C1 segment of cervical spinal cord (tissue), 14 donors: ENCODE measurements around the gene NPBWR2.
"Not testable (repeated sequence)": the region's sequence is repeated elsewhere in the genome, so short reads cannot be mapped to it uniquely, and the experiment has no call there.

Source experiments
- DNase-seq, 14 donors: peaks; one replicate each; lab custom pipeline; 2025; lab: John Stamatoyannopoulos, UW

Gene NPBWR2

DNA sequence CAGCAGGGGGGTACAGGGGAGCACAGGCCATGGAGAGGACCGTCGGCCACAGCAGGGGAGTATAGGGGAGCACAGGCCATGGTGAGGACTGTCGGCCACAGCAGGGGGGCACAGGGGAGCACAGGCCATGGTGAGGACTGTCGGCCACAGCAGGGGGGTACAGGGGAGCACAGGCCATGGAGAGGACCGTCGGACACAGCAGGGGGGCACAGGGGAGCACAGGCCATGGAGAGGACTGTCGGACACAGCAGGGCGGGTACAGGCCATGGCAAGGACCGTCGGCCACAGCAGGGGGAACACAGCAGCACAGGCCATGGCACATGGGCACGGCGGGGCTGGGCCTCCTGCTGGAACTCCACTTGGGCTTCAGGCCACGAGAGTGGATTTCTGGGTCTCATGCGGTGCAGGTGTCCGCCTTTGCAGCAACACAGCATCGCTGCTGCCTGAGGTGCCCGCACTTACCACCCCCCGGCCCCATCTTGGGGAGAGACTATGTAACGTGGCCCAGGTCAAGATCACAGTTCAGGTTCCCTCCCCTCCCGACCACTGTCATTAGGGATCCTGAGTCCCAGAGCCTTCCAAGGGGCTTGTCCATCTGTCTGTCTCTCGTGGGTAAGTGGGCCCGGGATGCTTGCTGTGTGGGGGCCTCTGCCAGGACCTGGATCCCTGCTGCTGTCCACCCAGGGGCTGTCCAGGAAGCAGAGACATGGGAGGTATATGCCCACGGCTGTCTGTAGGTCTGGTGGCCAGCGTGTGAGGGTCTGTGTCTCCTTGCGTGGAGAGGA is 2.5 kb downstream of the NPBWR2 start:
- no peak for DNase-seq

- DNase-seq: no peak
Measured at GRCh38 chr20:64103871-64104666, 3.3 kb downstream of the NPBWR2 start.

DNA sequence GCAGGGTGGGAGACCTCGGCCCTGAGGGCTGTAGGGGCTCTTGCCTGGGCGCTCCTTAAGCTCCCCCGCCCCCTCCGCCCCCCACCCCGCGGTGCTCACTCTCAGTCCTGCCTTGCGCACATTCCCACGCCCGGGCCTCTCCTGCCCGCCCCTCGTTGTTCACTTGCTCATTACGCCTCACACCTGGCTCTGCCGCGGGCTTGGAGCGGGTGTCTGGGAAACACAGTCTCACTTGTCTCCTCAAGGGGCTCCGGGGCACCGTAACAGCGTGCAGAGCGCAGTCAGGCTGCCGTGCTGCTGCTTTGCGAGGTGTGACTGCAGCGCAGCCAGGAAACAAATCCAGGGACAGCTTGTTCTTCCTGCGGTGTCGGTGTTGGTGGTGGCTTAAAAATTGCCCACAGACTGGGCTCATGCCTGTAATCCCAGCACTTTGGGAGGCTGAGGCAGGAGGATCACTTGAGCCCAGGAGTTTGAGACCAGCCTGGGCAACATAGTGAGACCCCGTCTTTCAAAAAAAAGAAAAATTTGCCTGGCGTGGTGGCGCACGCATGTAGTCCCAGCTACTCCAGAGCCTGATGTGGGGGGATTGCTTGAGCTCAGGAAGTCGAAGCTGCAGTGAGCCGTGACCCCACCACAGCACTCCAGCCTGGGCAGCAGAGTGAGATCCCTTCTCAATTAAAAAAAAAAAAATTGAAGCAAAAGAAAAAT is 4.6 kb downstream of the NPBWR2 start:
- peak in 1 of 14 donors; percentile 78 for DNase-seq

GRCh38 chr20:64101731-64102621 is 5.4 kb downstream of the NPBWR2 start:
- peak in 2 of 14 donors; percentile 11 to 24 for DNase-seq

GRCh38 chr20:64100946-64101688 is 6.2 kb downstream of the NPBWR2 start:
- DNase-seq: no peak

DNA sequence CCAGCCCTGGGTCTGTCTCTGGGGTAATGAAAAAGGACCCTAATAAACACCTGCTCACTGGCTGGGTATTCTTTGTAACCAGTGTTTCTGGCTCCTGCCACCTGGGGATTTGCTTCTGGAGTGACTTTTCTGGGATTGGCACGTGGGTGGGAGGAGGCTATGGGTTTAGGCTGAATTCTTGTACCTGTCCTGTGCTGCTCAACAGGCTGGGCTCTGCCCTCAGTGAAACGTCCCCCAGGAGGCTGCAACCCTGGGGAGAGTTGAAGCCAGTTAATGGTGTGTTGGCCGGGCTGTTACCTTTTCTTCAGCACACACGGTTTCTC is 6.8 kb downstream of the NPBWR2 start:
- DNase-seq: no peak

DNA sequence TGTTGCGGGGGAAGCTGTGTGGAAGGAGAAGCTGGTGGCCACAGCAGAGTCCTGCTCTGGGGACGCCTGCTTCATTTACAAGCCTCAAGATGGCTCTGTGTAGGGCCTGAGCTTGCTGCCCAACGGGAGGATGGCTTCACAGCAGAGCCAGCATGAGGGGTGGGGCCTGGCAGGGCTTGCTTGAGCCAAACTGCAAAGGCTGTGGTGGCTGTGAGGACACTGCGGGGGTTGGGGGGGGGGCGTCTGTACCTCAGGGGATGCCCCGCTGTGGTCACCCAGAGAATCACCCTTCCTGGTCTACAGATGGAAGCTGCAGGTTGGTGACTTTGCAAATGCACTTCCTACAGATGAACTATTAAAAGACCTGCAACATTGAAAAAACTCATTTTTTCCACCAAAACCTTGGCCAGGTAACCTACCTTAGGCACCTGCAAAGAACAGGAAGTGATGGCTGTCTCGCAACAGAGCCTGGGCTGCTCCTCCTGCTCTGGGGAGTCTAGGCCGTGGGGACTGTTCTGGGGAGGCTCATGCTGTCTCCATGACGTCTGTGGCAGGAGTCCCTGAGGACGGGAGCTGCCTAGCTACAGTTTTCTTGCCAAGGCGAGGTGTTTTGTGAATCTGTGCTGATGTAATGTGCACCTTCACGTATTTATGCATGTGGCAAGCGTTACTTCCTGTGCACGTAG is 7.3 kb downstream of the NPBWR2 start:
- no peak for DNase-seq

- DNase-seq: no peak
Measured at GRCh38 chr20:64099086-64099786, 8.1 kb downstream of the NPBWR2 start.

GRCh38 chr20:64098471-64099013 is 8.8 kb downstream of the NPBWR2 start:
- no peak for DNase-seq

DNA sequence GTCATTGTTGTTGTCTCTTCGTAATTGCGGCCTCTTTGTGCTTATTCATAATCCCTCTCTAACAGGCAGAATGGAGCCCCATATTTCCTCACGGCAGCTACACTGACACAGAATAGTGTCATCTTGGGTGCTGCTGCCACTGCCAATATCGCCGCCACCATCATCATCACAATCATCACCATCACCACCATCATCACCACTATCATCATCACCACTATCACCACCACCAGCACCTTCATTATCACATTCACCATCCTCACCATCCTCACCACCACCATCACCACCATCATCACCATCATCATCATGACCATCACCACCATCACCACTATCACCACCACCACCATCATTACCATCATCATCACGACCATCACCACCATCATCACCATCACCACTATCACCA is 10.8 kb downstream of the NPBWR2 start:
- DNase-seq: no peak

DNA sequence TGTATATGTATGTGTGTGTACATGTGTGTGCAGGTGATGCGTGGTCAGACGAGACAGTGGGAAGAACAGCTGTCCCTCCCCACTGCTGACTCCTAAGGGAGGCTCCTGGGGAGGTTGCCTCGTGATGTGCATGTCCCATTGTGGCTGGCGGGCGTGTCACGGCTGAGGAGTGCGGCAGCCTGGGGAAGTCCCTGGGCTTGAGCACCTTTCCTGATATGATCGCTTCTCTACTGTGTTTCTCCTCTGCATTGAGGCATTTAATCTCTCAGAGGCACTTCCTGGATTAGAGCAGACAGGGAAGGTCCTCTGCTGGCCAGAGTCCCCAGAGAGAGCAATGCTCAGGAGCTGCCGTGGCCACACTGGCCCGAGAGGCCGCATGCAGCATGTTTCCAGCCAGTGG is 11.4 kb downstream of the NPBWR2 start:
- no peak for DNase-seq

DNA sequence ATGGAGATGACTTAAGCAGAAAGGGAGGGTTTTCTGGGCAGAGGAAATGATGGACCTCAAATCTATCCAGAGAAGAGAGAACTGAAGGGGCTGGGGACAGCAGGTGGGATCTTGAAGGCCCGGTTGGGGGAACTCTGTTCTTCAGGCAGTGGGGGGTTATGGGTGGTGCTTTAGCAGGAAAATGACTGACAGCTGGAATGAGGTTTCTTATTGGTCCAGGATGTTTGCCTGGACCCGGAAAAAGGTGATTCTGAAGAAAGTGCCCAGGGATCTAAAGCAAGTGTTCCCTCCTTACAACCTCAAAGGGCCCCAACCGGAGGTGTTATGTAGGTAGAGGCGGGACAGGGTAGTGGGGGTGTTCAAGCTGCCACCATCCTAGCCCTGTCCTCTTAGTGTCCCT is 11.9 kb downstream of the NPBWR2 start:
- no peak for DNase-seq

GRCh38 chr20:64093013-64093503 is 14.3 kb downstream of the NPBWR2 start:
- DNase-seq: no peak

DNA sequence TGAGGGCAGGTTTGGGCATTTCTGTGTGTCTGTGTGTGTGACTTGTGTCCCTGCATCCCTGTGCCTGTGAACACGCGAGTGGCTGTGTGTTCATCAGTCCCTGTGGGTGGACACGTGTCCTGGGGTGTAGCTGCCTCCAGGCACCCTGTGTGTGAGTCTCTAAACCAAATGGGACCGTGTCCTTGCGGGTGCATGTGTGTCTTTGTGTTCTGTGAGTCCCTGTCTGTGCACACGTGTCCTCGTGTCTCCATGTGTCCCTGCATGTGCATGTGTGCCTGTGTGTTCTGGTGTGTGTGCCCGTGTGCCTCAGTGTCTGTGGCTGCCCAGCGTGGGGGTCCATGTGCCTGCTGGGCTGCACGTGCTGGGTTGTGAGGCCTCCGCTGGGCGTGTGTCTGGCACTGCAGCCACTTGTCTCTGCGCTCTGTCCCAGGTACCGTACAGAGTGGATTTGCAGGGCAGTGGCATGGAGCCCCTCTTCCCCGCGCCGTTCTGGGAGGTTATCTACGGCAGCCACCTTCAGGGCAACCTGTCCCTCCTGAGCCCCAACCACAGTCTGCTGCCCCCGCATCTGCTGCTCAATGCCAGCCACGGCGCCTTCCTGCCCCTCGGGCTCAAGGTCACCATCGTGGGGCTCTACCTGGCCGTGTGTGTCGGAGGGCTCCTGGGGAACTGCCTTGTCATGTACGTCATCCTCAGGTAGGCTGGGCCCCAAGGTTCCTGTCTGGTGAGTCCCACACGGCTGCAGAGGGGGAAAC is 14.9 kb downstream of the NPBWR2 start:
- no peak for DNase-seq

- no peak for DNase-seq
Measured at GRCh38 chr20:64091770-64092169, 15.6 kb downstream of the NPBWR2 start.

DNA sequence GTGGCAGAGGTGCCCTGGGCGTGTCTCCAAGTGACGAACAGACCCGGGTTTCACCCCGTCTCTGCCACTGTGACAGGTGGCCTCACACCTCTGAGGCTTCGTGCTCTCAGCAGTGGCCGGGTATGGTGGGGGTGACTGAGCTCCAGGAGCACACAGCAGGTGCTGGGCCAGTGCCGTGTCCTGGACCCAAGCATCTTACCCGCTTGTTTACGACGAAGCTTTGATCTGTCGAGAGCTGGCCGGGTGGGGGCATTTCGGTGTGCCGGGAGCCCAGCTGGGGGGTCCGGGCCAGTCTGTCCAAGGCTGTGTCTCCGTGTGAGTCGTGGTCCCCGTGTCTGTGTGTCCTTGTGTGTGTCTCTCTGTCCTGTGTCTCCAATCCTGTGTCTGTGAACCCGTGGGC is 16.0 kb downstream of the NPBWR2 start:
- no peak for DNase-seq

DNA sequence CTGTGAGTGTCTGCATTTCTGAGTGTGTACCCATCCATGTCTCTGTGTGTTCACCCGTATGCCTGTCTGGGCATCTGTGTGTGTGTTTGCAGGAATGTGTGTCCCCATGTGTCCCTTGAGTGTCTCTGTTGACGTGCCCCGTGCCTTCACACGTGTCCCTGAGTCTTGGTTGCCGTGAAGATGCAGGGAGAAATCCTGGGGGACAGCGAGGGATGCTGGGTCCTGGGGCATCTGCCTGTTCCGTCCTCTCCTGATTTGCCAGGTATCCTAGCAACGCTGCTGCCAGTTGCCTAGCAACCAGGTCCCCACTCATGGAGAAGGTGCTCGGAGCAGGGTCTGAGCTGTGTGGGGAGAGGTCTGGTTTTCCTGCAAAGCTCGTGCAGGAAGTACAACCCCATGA is 17.2 kb downstream of the NPBWR2 start:
- DNase-seq: peak in 1 of 14 donors; percentile 89

GRCh38 chr20:64088586-64088985 is 18.8 kb downstream of the NPBWR2 start:
- DNase-seq: not testable (repeated sequence)
